Vagina (tissue), 2 donors: ENCODE measurements around the gene ATP2B2. TPM values are rescaled to one million over a fixed set of nuclear protein-coding genes. Genes with fewer than 3 reads are reported as not detected.

Source experiments
- DNase-seq, 2 donors: peaks; one replicate each; pipeline ENCODE4 v3.0.0-alpha.2; 2017; ENCODE audit errors: extremely low spot score in 2 of 2
- H3K27ac ChIP-seq: fragments of 200-600 bp; sonication (generic); one replicate; pipeline ENCODE4 v1.5.1; 2019
- H3K27me3 ChIP-seq: fragments of 200-600 bp; sonication (generic); one replicate; pipeline ENCODE4 v1.5.1; 2019
- H3K36me3 ChIP-seq, 2 donors: fragments of 200-600 bp; sonication (generic); one replicate each; pipeline ENCODE4 v1.5.1; 2017 to 2019
- H3K4me1 ChIP-seq: fragments of 200-600 bp; sonication (generic); one replicate; pipeline ENCODE4 v1.5.1; 2019
- H3K4me3 ChIP-seq, 2 donors: fragments of 200-600 bp; sonication (generic); 1 replicate in 1 of 2; 2 replicates in 1 of 2; pipeline ENCODE4 v1.5.1; 2016 to 2019
- H3K9me3 ChIP-seq: fragments of 200-600 bp; sonication (generic); one replicate; pipeline ENCODE4 v1.5.1; 2019
- CTCF ChIP-seq, 3 experiments: fragments of 450-650 bp in 2 of 3; fragments of 200-600 bp in 1 of 3; sonication (generic) in 1 of 3; IDR thresholded peaks; one replicate each; pipeline ENCODE4 v1.5.1; 2017 to 2019; ENCODE audit warnings: antibody characterized with exemption in 3 of 3, mild to moderate bottlenecking in 2 of 3, moderate library complexity in 2 of 3
- POLR2A ChIP-seq, 2 donors: fragments of 450-650 bp; IDR thresholded peaks; one replicate each; pipeline ENCODE4 v1.6.1; 2017; ENCODE audit warnings: antibody characterized with exemption in 2 of 2, mild to moderate bottlenecking in 2 of 2, moderate library complexity in 2 of 2
- POLR2AphosphoS5 ChIP-seq, 2 donors: sonication (generic); formaldehyde crosslinking; IDR thresholded peaks; one replicate each; pipeline ENCODE4 v1.9.0; 2017; ENCODE audit warnings: antibody characterized with exemption in 2 of 2, mild to moderate bottlenecking in 2 of 2, low read depth in 1 of 2; ENCODE audit not compliant: insufficient read depth in 1 of 2
- intact Hi-C: fragments of 100-400 bp; cut with DNase I; formaldehyde crosslinking; loops from one replicate; pipeline ENCODE4 v1.15.1; 2023
- total RNA-seq: library from RNA; depleted of rRNA; stranded (reverse); fragments of >200 nt; gene quantifications from one replicate; pipeline ENCODE4 v1.2.3, GENCODE V29; 2016

The ATP2B2 gene
- total RNA-seq, 1 donor from 2014 or later = 0.25 TPM

- TF ChIP-seq POLR2A (IDR thresholded peaks at IDR 0.05) = no peak
- no peak for TF ChIP-seq POLR2AphosphoS5 (IDR thresholded peaks at IDR 0.05; ENCODE audit: insufficient read depth in 1 of 2, low read depth in 1 of 2)
- TF ChIP-seq CTCF (IDR thresholded peaks at IDR 0.05) = no peak
- Histone ChIP-seq H3K36me3 (no peaks in the 10 kb centered on the region), H3K4me3 (no peak overlapping the region), H3K9me3 (no peaks in the 10 kb centered on the region), H3K4me1 (no peaks in the 10 kb centered on the region), H3K27me3 (no peaks in the 10 kb centered on the region), H3K27ac (no peak overlapping the region)
- no peak for DNase-seq
- intact Hi-C loops = no loop called here
Observed at GRCh38 chr3:10496121-10496863, 9.1 kb downstream of the ATP2B2 start.

GRCh38 chr3:10495614-10496013 is 9.8 kb downstream of the ATP2B2 start:
- no peak for DNase-seq
- H3K27me3 ChIP-seq = no peaks in the 10 kb centered on the region
- no peaks in the 10 kb centered on the region for H3K36me3 ChIP-seq
- intact Hi-C loops = no loop called here
- TF ChIP-seq POLR2AphosphoS5 (IDR thresholded peaks at IDR 0.05; ENCODE audit: insufficient read depth in 1 of 2, low read depth in 1 of 2) (no peak), POLR2A (IDR thresholded peaks at IDR 0.05) (no peak), CTCF (IDR thresholded peaks at IDR 0.05) (no peak)
- H3K9me3 ChIP-seq = no peaks in the 10 kb centered on the region
- no peak overlapping the region for H3K4me3 ChIP-seq
- H3K27ac ChIP-seq = no peak overlapping the region
- H3K4me1 ChIP-seq = no peaks in the 10 kb centered on the region

- intact Hi-C loops = no loop called here
- no peaks in the 10 kb centered on the region for H3K9me3 ChIP-seq
Observed at GRCh38 chr3:10495003-10495402, 10.4 kb downstream of the ATP2B2 start.

GRCh38 chr3:10494180-10494579 is 11.2 kb downstream of the ATP2B2 start:
- Histone ChIP-seq H3K27me3 (no peaks in the 10 kb centered on the region), H3K36me3 (no peaks in the 10 kb centered on the region), H3K4me1 (no peaks in the 10 kb centered on the region), H3K4me3 (no peak overlapping the region), H3K9me3 (no peaks in the 10 kb centered on the region), H3K27ac (no peak overlapping the region)
- no peak for DNase-seq
- intact Hi-C loops = no loop called here
- TF ChIP-seq POLR2AphosphoS5 (IDR thresholded peaks at IDR 0.05; ENCODE audit: insufficient read depth in 1 of 2, low read depth in 1 of 2) = no peak
- no peak for TF ChIP-seq CTCF (IDR thresholded peaks at IDR 0.05)
- no peak for TF ChIP-seq POLR2A (IDR thresholded peaks at IDR 0.05)

More at GRCh38 chr3:10495003-10495402, 10.4 kb downstream of the ATP2B2 start:
- TF ChIP-seq POLR2AphosphoS5 (IDR thresholded peaks at IDR 0.05; ENCODE audit: insufficient read depth in 1 of 2, low read depth in 1 of 2) (no peak), POLR2A (IDR thresholded peaks at IDR 0.05) (no peak), CTCF (IDR thresholded peaks at IDR 0.05) (no peak)
- Histone ChIP-seq H3K27me3 (no peaks in the 10 kb centered on the region), H3K27ac (no peak overlapping the region), H3K36me3 (no peaks in the 10 kb centered on the region), H3K4me3 (no peak overlapping the region), H3K4me1 (no peaks in the 10 kb centered on the region)
- no peak for DNase-seq

GRCh38 chr3:10493202-10493589 is 12.2 kb downstream of the ATP2B2 start:
- TF ChIP-seq CTCF (IDR thresholded peaks at IDR 0.05) = no peak
- no peak for TF ChIP-seq POLR2AphosphoS5 (IDR thresholded peaks at IDR 0.05; ENCODE audit: insufficient read depth in 1 of 2, low read depth in 1 of 2)
- no peak for TF ChIP-seq POLR2A (IDR thresholded peaks at IDR 0.05)
- Histone ChIP-seq H3K27me3 (no peaks in the 10 kb centered on the region), H3K27ac (no peak overlapping the region), H3K36me3 (no peaks in the 10 kb centered on the region), H3K9me3 (no peaks in the 10 kb centered on the region), H3K4me3 (no peak overlapping the region), H3K4me1 (no peaks in the 10 kb centered on the region)
- intact Hi-C loops = no loop called here
- DNase-seq = no peak
